HepG2 (cell line): ENCODE results near the gene KNL1. TPM values are rescaled to one million over a fixed set of nuclear protein-coding genes. Genes with fewer than 3 reads are reported as not detected.

Source experiments
- ATAC-seq: fragments of 200-7000 bp; cut with Tn5 transposase; 3 replicates; pipeline ENCODE4 v1.9.1; 2020; ENCODE audit warnings: mild to moderate bottlenecking, moderate library complexity
- BruUV-seq: library from RNA; stranded (reverse); fragments of 400-500 nt; replicated peaks from 2 replicates; lab custom pipeline; 2021; lab: Mats Ljungman, UMichigan
- CTCF ChIA-PET: fragments of 300-600 bp; formaldehyde crosslinking; extraction: SDS; loops from one replicate; lab custom pipeline; 2021; ENCODE audit warnings: low total read pairs, inconsistent platforms, low intra/inter-chr PET ratio; lab: Yijun Ruan, JAX
- POLR2A ChIA-PET: fragments of 350-600 bp; sonication (Branson Sonifier 250); formaldehyde crosslinking; loops from one replicate; lab custom pipeline; 2020; ENCODE audit warnings: antibody characterized with exemption, inconsistent platforms; lab: Yijun Ruan, JAX
- DNase-seq: peaks from one replicate; pipeline ENCODE4 v3.0.0-alpha.2; 2015; ENCODE audit warnings: low spot score
- FAIRE-seq: peaks from 3 replicates; lab custom pipeline; 2011; peaks lifted over from hg19 to GRCh38; lab: Jason Lieb, UNC
- H2AFZ ChIP-seq: one replicate; pipeline ENCODE4 v1.6.1; 2011; ENCODE audit warnings: low read length, inconsistent platforms
- H3K27ac ChIP-seq: fragments of 300-600 bp; 3 replicates; pipeline ENCODE4 v1.8.0; 2011; ENCODE audit warnings: mixed run types, mild to moderate bottlenecking, mixed read lengths, low read length, inconsistent platforms; ENCODE audit not compliant: insufficient read depth; ENCODE audit errors: extremely low read length
- H3K27me3 ChIP-seq, 2 experiments: fragments of 200-600 bp in 1 of 2; 2 replicates in 1 of 2; 3 replicates in 1 of 2; pipeline versions ENCODE4 v1.6.0 to v1.8.0; 2011; ENCODE audit warnings: low read length in 2 of 2, mild to moderate bottlenecking in 2 of 2, moderate library complexity in 2 of 2, inconsistent platforms in 1 of 2; ENCODE audit not compliant: insufficient read depth in 2 of 2, control insufficient read depth in 1 of 2
- H3K36me3 ChIP-seq, 2 experiments: fragments of 200-600 bp in 1 of 2; replicated peaks in 1 of 2; 2 replicates in 1 of 2; 3 replicates in 1 of 2; pipeline versions ENCODE4 v1.5.1 to v1.8.0; 2011; ENCODE audit warnings: low read length in 2 of 2, inconsistent platforms in 1 of 2; ENCODE audit not compliant: insufficient read depth in 2 of 2, control insufficient read depth in 1 of 2
- H3K4me1 ChIP-seq: 2 replicates; pipeline ENCODE4 v1.5.1; 2012; ENCODE audit warnings: low read length, inconsistent platforms; ENCODE audit not compliant: insufficient read depth
- H3K4me2 ChIP-seq: 2 replicates; pipeline ENCODE4 v1.6.0; 2011; ENCODE audit warnings: low read depth, low read length, inconsistent platforms
- H3K4me3 ChIP-seq, 3 experiments: fragments of 200-600 bp in 1 of 3; sonication (generic), shearing (Covaris generic) in 1 of 3; replicated peaks in 1 of 3; 2 replicates each; pipeline ENCODE4 v1.5.1; 2011 to 2016; ENCODE audit warnings: low read length in 3 of 3, inconsistent platforms in 2 of 3, low read depth in 2 of 3, mild to moderate bottlenecking in 2 of 3, control low read depth in 1 of 3, mixed read lengths in 1 of 3; ENCODE audit not compliant: insufficient read depth in 1 of 3
- H3K79me2 ChIP-seq: one replicate; pipeline ENCODE4 v1.6.1; 2011; ENCODE audit warnings: low read length, inconsistent platforms; ENCODE audit not compliant: insufficient read depth
- H3K9ac ChIP-seq: 2 replicates; pipeline ENCODE4 v1.6.0; 2011; ENCODE audit warnings: mild to moderate bottlenecking, low read depth, low read length, inconsistent platforms; ENCODE audit not compliant: insufficient read depth
- H3K9me3 ChIP-seq: 2 replicates; pipeline ENCODE4 v1.5.1; 2012; ENCODE audit warnings: mild to moderate bottlenecking, low read length
- H4K20me1 ChIP-seq: 2 replicates; pipeline ENCODE4 v1.6.0; 2011; ENCODE audit warnings: inconsistent platforms, mild to moderate bottlenecking, low read length, moderate library complexity; ENCODE audit not compliant: insufficient read depth
- ATF1 ChIP-seq: IDR thresholded peaks from 2 replicates; pipeline ENCODE4 v1.6.1; 2016; ENCODE audit warnings: mild to moderate bottlenecking, control low read depth
- MTF1 ChIP-seq: sonication (generic); formaldehyde crosslinking; IDR thresholded peaks from 2 replicates; pipeline ENCODE4 v1.5.0; 2020; ENCODE audit warnings: missing genetic modification reagents
- NAIF1 ChIP-seq: sonication (generic); formaldehyde crosslinking; IDR thresholded peaks from 2 replicates; pipeline ENCODE4 v1.5.0; 2020; ENCODE audit warnings: mild to moderate bottlenecking, missing genetic modification reagents, borderline replicate concordance
- ZBTB46 ChIP-seq: sonication (generic); formaldehyde crosslinking; IDR thresholded peaks from 2 replicates; pipeline ENCODE4 v1.4.0; 2020; ENCODE audit warnings: mild to moderate bottlenecking, missing genetic modification reagents, borderline replicate concordance
- WGBS: methylation state at CpG from one replicate; pipeline ENCODE4 v1.1.6; 2017; ENCODE audit warnings: low lambda C conversion rate; 5-methylcytosine and 5-hydroxymethylcytosine counted together
- in situ Hi-C: cut with HindIII; loops from 2 replicates; pipeline ENCODE4 v1.10.0; 2017; ENCODE audit warnings: low pct_unique_long_range_greater_than_20kb; ENCODE audit not compliant: extremely low pct_ligation_motif_present
- intact Hi-C: fragments of 100-400 bp; cut with micrococcal nuclease; formaldehyde crosslinking; loops from one replicate; pipeline ENCODE4 v1.10.0; 2022; ENCODE audit not compliant: unreplicated experiment
- polyA plus RNA-seq, 8 experiments: library from polyadenylated mRNA; depleted of rRNA in 3 of 8; stranded (reverse) in 7 of 8; unstranded in 1 of 8; fragments of >200 nt; fragmentation: Illumina TruSeq in 4 of 8; extraction: Trizol in 4 of 8; gene quantifications; 2 replicates each; pipeline versions ENCODE4 v1.2.1 to v1.2.3, GENCODE V29; 2011 to 2016; ENCODE audit warnings: low read depth in 4 of 8, missing spikeins in 1 of 8, mixed read lengths in 1 of 8; ENCODE audit not compliant: insufficient read depth in 1 of 8
- small RNA-seq, 3 experiments: library from RNA; depleted of rRNA; stranded (forward); fragments of <200 nt; gene quantifications; one replicate each; pipeline ENCODE3, GENCODE V24; 2012; ENCODE audit warnings: low read depth in 2 of 3, low replicate concordance in 1 of 3; ENCODE audit not compliant: insufficient read length in 3 of 3, insufficient read depth in 2 of 3
- total RNA-seq, 5 experiments: library from RNA; depleted of rRNA; stranded (reverse); fragments of >200 nt; fragmentation: Illumina TruSeq; extraction: Trizol; gene quantifications; 2 replicates each; pipeline ENCODE4 v1.2.3, GENCODE V29; 2016; ENCODE audit warnings: low read depth in 1 of 5
- TF ChIP-seq, protein P1 (sequence below): sonication (generic); formaldehyde crosslinking; IDR thresholded peaks from 2 replicates; pipeline ENCODE4 v1.4.0; 2020; ENCODE audit warnings: missing genetic modification reagents
- TF ChIP-seq, protein P2 (sequence below): IDR thresholded peaks from 2 replicates; pipeline ENCODE4 v1.6.1; 2016; ENCODE audit warnings: missing biosample characterization, missing genetic modification reagents, low read depth

The KNL1 gene
- total and polyA plus RNA-seq, 2 of the 13 experiments (the other 11 are each of a cell fraction or from before 2014, with no cell fraction given), result 8.0 to 21.4 TPM

- Histone ChIP-seq H3K9ac (no peak overlapping the region), H3K79me2 (no peaks in the 10 kb centered on the region), H3K36me3 (peaks cover 6 to 44% of the 10 kb centered on the region in 2 experiments; a peak in 4 of 5 replicates), H3K27ac (no peak overlapping the region), H4K20me1 (no peaks in the 10 kb centered on the region), H3K4me3 (no peak overlapping the region)
- no TSS peak for BruUV-seq
- POLR2A ChIA-PET, result interaction anchor here (1.8 kb wide), 1 partner anchor 11 kb away, joined by 6 read pairs; the partner anchor contains the start of gene RAD51
- in situ Hi-C loops, result no loop called here
- no peak for FAIRE-seq
- TF ChIP-seq, protein P1, sequence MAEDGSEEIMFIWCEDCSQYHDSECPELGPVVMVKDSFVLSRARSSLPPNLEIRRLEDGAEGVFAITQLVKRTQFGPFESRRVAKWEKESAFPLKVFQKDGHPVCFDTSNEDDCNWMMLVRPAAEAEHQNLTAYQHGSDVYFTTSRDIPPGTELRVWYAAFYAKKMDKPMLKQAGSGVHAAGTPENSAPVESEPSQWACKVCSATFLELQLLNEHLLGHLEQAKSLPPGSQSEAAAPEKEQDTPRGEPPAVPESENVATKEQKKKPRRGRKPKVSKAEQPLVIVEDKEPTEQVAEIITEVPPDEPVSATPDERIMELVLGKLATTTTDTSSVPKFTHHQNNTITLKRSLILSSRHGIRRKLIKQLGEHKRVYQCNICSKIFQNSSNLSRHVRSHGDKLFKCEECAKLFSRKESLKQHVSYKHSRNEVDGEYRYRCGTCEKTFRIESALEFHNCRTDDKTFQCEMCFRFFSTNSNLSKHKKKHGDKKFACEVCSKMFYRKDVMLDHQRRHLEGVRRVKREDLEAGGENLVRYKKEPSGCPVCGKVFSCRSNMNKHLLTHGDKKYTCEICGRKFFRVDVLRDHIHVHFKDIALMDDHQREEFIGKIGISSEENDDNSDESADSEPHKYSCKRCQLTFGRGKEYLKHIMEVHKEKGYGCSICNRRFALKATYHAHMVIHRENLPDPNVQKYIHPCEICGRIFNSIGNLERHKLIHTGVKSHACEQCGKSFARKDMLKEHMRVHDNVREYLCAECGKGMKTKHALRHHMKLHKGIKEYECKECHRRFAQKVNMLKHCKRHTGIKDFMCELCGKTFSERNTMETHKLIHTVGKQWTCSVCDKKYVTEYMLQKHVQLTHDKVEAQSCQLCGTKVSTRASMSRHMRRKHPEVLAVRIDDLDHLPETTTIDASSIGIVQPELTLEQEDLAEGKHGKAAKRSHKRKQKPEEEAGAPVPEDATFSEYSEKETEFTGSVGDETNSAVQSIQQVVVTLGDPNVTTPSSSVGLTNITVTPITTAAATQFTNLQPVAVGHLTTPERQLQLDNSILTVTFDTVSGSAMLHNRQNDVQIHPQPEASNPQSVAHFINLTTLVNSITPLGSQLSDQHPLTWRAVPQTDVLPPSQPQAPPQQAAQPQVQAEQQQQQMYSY (CRISPR knock-in tag), result no peak
- TF ChIP-seq ZBTB46 (CRISPR knock-in tag) (no peak), ATF1 (CRISPR knock-in tag) (no peak), MTF1 (CRISPR knock-in tag) (no peak), NAIF1 (no peak)
- TF ChIP-seq, protein P2, sequence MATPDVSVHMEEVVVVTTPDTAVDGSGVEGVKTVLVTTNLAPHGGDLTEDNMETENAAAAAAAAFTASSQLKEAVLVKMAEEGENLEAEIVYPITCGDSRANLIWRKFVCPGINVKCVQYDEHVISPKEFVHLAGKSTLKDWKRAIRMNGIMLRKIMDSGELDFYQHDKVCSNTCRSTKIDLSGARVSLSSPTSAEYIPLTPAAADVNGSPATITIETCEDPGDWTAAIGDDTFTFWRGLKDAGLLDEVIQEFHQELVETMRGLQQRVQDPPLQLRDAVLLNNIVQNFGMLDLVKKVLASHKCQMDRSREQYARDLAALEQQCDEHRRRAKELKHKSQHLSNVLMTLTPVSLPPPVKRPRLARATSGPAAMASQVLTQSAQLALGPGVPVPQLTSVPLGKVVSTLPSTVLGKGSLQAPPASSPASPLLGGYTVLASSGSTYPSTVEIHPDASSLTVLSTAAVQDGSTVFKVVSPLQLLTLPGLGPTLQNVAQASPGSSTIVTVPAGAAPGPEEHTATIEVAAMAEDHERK (CRISPR knock-in tag), result no peak
- TF ChIP-seq, all 625 proteins: peak for 0
- no peaks in the 10 kb centered on the region for H3K27me3 ChIP-seq
- no peaks in the 10 kb centered on the region for H3K4me1 ChIP-seq
- WGBS, result 99% methylated on average over 2 of the region's 2 CpGs
- no peak overlapping the region for H2AFZ ChIP-seq
- CTCF ChIA-PET, result no interaction called here
- ATAC-seq (no peak), DNase-seq (no peak)
- intact Hi-C loops, result no loop called here
- H3K9me3 ChIP-seq, result no peaks in the 10 kb centered on the region
- no peak overlapping the region for H3K4me2 ChIP-seq
Measured at GRCh38 chr15:40706121-40706520, 112.1 kb downstream of the KNL1 start.

Small RNA genes lying within 50 kb of the gene (small RNA-seq; reads per million reads assigned to genes)
- gene RF00017 (0 reads per million in 3 experiments), gene RN7SL376P (0 reads per million in 3 experiments)

Other genes with a start within 250 kb of the KNL1 start
- not detected in 2 replicates for gene PHGR1, start 243.2 kb upstream of the KNL1 start, total RNA-seq (2016; rRNA removed; fragmentation: Illumina TruSeq; extraction: Trizol)
- not detected in 2 replicates for gene PHGR1, start 243.2 kb upstream of the KNL1 start, polyA plus RNA-seq (2011; rRNA removed)
- gene DISP2, start 236.0 kb upstream of the KNL1 start, total RNA-seq (2016; rRNA removed; fragmentation: Illumina TruSeq; extraction: Trizol), result 0.09 and 0.15 TPM in 2 replicates
- 0.07 and 0.32 TPM in 2 replicates for gene DISP2, start 236.0 kb upstream of the KNL1 start, polyA plus RNA-seq (2011; rRNA removed)
- gene KNSTRN, start 211.5 kb upstream of the KNL1 start, total RNA-seq (2016; rRNA removed; fragmentation: Illumina TruSeq; extraction: Trizol), result 62.3 and 82.1 TPM in 2 replicates
- gene KNSTRN, start 211.5 kb upstream of the KNL1 start, polyA plus RNA-seq (2011; rRNA removed), result 12.9 and 20.3 TPM in 2 replicates
- gene IVD, start 188.5 kb upstream of the KNL1 start, total RNA-seq (2016; rRNA removed; fragmentation: Illumina TruSeq; extraction: Trizol), result 48.0 and 61.3 TPM in 2 replicates
- 53.9 and 56.6 TPM in 2 replicates for gene IVD, start 188.5 kb upstream of the KNL1 start, polyA plus RNA-seq (2011; rRNA removed)
- 8.1 and 8.7 TPM in 2 replicates for gene BAHD1, start 153.3 kb upstream of the KNL1 start, total RNA-seq (2016; rRNA removed; fragmentation: Illumina TruSeq; extraction: Trizol)
- gene BAHD1, start 153.3 kb upstream of the KNL1 start, polyA plus RNA-seq (2011; rRNA removed), result 3.3 and 3.8 TPM in 2 replicates
- gene CHST14, start 123.3 kb upstream of the KNL1 start, total RNA-seq (2016; rRNA removed; fragmentation: Illumina TruSeq; extraction: Trizol), result 6.4 and 12.4 TPM in 2 replicates
- gene CHST14, start 123.3 kb upstream of the KNL1 start, polyA plus RNA-seq (2011; rRNA removed), result 8.6 and 8.9 TPM in 2 replicates
- gene CCDC32, start 29.2 kb upstream of the KNL1 start, total RNA-seq (2016; rRNA removed; fragmentation: Illumina TruSeq; extraction: Trizol), result 23.2 and 26.3 TPM in 2 replicates
- gene CCDC32, start 29.2 kb upstream of the KNL1 start, polyA plus RNA-seq (2011; rRNA removed), result 6.6 and 10.8 TPM in 2 replicates
- 14.5 and 18.8 TPM in 2 replicates for gene RPUSD2, start 24.9 kb upstream of the KNL1 start, total RNA-seq (2016; rRNA removed; fragmentation: Illumina TruSeq; extraction: Trizol)
- gene RPUSD2, start 24.9 kb upstream of the KNL1 start, polyA plus RNA-seq (2011; rRNA removed), result 8.6 and 9.8 TPM in 2 replicates
- 12.8 and 20.6 TPM in 2 replicates for gene RAD51, start 100.9 kb downstream of the KNL1 start, total RNA-seq (2016; rRNA removed; fragmentation: Illumina TruSeq; extraction: Trizol)
- gene RAD51, start 100.9 kb downstream of the KNL1 start, polyA plus RNA-seq (2011; rRNA removed), result 6.2 and 8.5 TPM in 2 replicates
- 10.5 and 19.5 TPM in 2 replicates for gene RMDN3, start 161.0 kb downstream of the KNL1 start, total RNA-seq (2016; rRNA removed; fragmentation: Illumina TruSeq; extraction: Trizol)
- gene RMDN3, start 161.0 kb downstream of the KNL1 start, polyA plus RNA-seq (2011; rRNA removed), result 16.8 and 18.2 TPM in 2 replicates
- 92.4 and 93.1 TPM in 2 replicates for gene GCHFR, start 169.8 kb downstream of the KNL1 start, total RNA-seq (2016; rRNA removed; fragmentation: Illumina TruSeq; extraction: Trizol)
- 51.5 and 55.8 TPM in 2 replicates for gene GCHFR, start 169.8 kb downstream of the KNL1 start, polyA plus RNA-seq (2011; rRNA removed)
- gene C15orf62, start 175.7 kb downstream of the KNL1 start, total RNA-seq (2016; rRNA removed; fragmentation: Illumina TruSeq; extraction: Trizol), result 0.34 and 0.51 TPM in 2 replicates
- gene C15orf62, start 175.7 kb downstream of the KNL1 start, polyA plus RNA-seq (2011; rRNA removed), result 1.0 and 1.1 TPM in 2 replicates
- 19.2 and 23.3 TPM in 2 replicates for gene ZFYVE19, start 212.8 kb downstream of the KNL1 start, total RNA-seq (2016; rRNA removed; fragmentation: Illumina TruSeq; extraction: Trizol)
- 44.0 and 55.3 TPM in 2 replicates for gene ZFYVE19, start 212.8 kb downstream of the KNL1 start, polyA plus RNA-seq (2011; rRNA removed)
- gene DNAJC17, start 213.2 kb downstream of the KNL1 start, total RNA-seq (2016; rRNA removed; fragmentation: Illumina TruSeq; extraction: Trizol), result 26.5 and 30.2 TPM in 2 replicates
- gene DNAJC17, start 213.2 kb downstream of the KNL1 start, polyA plus RNA-seq (2011; rRNA removed), result 22.2 and 23.0 TPM in 2 replicates
- 0.49 and 0.53 TPM in 2 replicates for gene PPP1R14D, start 234.5 kb downstream of the KNL1 start, total RNA-seq (2016; rRNA removed; fragmentation: Illumina TruSeq; extraction: Trizol)
- 0.47 and 0.55 TPM in 2 replicates for gene PPP1R14D, start 234.5 kb downstream of the KNL1 start, polyA plus RNA-seq (2011; rRNA removed)
- gene SPINT1, start 249.8 kb downstream of the KNL1 start, total RNA-seq (2016; rRNA removed; fragmentation: Illumina TruSeq; extraction: Trizol), result 0.45 and 0.49 TPM in 2 replicates
- 2.5 and 2.8 TPM in 2 replicates for gene SPINT1, start 249.8 kb downstream of the KNL1 start, polyA plus RNA-seq (2011; rRNA removed)